Activated CD4-positive, CD25-positive, alpha-beta regulatory T cell treated with anti-CD3 and anti-CD28 coated beads, Interleukin-2, amount 50 U/mL, for 24 hours (primary cell): ENCODE data around the gene ARHGEF18.

Source experiments
- ATAC-seq, 2 donors: fragments of 150-1000 bp; cut with Tn5 transposase; one replicate each; pipeline ENCODE4 v1.10.0; 2021; ENCODE audit warnings: mild to moderate bottlenecking in 1 of 2, moderate library complexity in 1 of 2

The ARHGEF18 gene

GRCh38 chr19:7386308-7386707 lies 37.6 kb downstream of the ARHGEF18 start:
- no peak for ATAC-seq

- no peak for ATAC-seq
These were observed 38.0 kb downstream of the ARHGEF18 start for GRCh38 chr19:7386769-7387168.

GRCh38 chr19:7391218-7391670 lies 42.5 kb downstream of the ARHGEF18 start:
- no peak for ATAC-seq

- no peak for ATAC-seq
These were observed 44.7 kb downstream of the ARHGEF18 start for GRCh38 chr19:7393459-7393858.

- ATAC-seq: no peak
These were observed 45.4 kb downstream of the ARHGEF18 start for GRCh38 chr19:7393939-7394730.

GRCh38 chr19:7394731-7395359 lies 46.1 kb downstream of the ARHGEF18 start:
- ATAC-seq: peak; percentile 87 to 88

- peak; percentile 5 to 29 for ATAC-seq
These were observed 46.8 kb downstream of the ARHGEF18 start for GRCh38 chr19:7395360-7396066.

GRCh38 chr19:7397687-7398086 lies 49.0 kb downstream of the ARHGEF18 start:
- no peak for ATAC-seq
